Measurements from ENCODE around the gene DHRS3.

Gene DHRS3

GRCh38 chr1:12596007-12596821, 21.8 kb downstream of the DHRS3 start:
- H2AFZ ChIP-seq (ENCODE audit: low read length, unreplicated experiment): peak overlapping the region; percentile 83
- H3K27me3 ChIP-seq (ENCODE audit: insufficient read depth, low read length): no peaks in the 10 kb centered on the region
- peak overlapping the region; percentile 91 for H3K27ac ChIP-seq (ENCODE audit: low read depth, low read length)
- H3K36me3 ChIP-seq (ENCODE audit: insufficient read depth, low read length): no peaks in the 10 kb centered on the region
- no peaks in the 10 kb centered on the region for H3K79me2 ChIP-seq (ENCODE audit: control insufficient read depth, insufficient read depth, low read length, unreplicated experiment)
- H3K4me1 ChIP-seq (ENCODE audit: control insufficient read depth, insufficient read depth, low read length, unreplicated experiment): peaks cover 32% of the 10 kb centered on the region
- peak overlapping the region; percentile 73 for H3K4me3 ChIP-seq (ENCODE audit: low read depth, low read length)

DNA sequence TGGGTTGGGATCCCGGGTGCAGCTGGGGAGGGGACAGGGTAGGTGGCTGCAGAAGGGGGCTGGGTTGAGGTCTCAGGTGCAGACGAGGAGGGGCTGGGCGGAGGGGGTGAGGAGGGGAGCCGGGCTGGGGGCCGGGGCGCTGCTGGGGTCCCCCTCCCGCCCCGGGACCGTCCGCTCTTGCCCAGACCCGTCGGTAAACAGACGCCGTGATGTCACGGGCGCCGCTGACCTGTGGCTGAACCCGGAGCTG, 22.3 kb downstream of the DHRS3 start:
- Histone ChIP-seq H3K4me3 (ENCODE audit: low read depth, low read length) (peak overlapping the region; percentile 73), H2AFZ (ENCODE audit: low read length, unreplicated experiment) (no peak overlapping the region), H3K36me3 (ENCODE audit: insufficient read depth, low read length) (no peaks in the 10 kb centered on the region), H3K27ac (ENCODE audit: low read depth, low read length) (peak overlapping the region; percentile 91), H3K27me3 (ENCODE audit: insufficient read depth, low read length) (no peaks in the 10 kb centered on the region), H3K4me1 (ENCODE audit: control insufficient read depth, insufficient read depth, low read length, unreplicated experiment) (peaks cover 28% of the 10 kb centered on the region), H3K79me2 (ENCODE audit: control insufficient read depth, insufficient read depth, low read length, unreplicated experiment) (no peaks in the 10 kb centered on the region)

DNA sequence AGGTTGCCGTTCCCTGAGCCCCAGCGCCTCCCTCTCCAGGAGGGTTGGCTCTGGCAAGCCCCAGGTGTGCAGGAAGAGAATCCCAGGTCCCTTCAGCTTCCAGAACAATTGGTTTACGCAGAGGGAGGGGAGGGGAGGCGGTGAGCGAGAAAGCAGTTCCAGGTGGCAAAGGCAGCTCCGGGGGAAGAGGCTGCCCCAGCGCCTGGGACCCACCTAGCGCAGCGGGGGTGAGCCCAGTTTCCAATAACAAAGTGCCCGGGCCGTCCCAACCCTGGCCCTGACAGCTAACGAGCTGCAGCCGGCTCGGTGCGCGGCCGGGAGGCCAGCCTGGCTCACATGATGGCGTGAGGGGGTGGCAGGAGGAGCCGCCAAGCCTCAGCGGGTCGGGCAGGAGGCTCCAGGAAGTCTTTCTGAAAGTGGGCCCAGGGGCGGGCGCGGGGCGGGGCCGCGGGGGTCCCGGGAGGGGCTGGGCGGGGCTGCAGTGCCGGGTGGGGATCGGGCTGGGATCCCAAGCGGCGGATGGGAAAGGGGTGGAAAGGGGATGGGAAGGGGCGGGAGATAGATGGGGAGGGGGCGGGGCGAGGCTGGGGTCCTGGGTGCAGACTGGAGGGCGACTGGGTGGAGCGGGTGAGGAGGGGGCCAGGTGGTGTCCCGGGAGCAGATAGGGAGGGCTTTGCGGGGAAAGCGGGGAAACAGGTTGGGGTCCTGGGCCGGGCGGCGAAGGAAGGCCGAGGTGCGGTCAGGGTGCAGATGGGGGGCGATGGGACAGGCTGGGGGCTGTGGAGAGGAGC, 22.8 kb downstream of the DHRS3 start:
- Histone ChIP-seq H2AFZ (ENCODE audit: low read length, unreplicated experiment) (no peak overlapping the region), H3K27ac (ENCODE audit: low read depth, low read length) (peak overlapping the region; percentile 91; the same call in 1 of the 2 replicates)

GRCh38 chr1:12594490-12594889, 23.5 kb downstream of the DHRS3 start:
- Histone ChIP-seq H3K4me3 (ENCODE audit: low read depth, low read length) (peak overlapping the region; percentile 46; the same call in 1 of the 2 replicates), H3K27me3 (ENCODE audit: insufficient read depth, low read length) (no peaks in the 10 kb centered on the region), H2AFZ (ENCODE audit: low read length, unreplicated experiment) (no peak overlapping the region), H3K79me2 (ENCODE audit: control insufficient read depth, insufficient read depth, low read length, unreplicated experiment) (no peaks in the 10 kb centered on the region), H3K36me3 (ENCODE audit: insufficient read depth, low read length) (no peaks in the 10 kb centered on the region), H3K27ac (ENCODE audit: low read depth, low read length) (no peak overlapping the region), H3K4me1 (ENCODE audit: control insufficient read depth, insufficient read depth, low read length, unreplicated experiment) (peaks cover 28% of the 10 kb centered on the region)

More for the DNA sequence above, 22.8 kb downstream of the DHRS3 start:
- Histone ChIP-seq H3K79me2 (ENCODE audit: control insufficient read depth, insufficient read depth, low read length, unreplicated experiment) (no peaks in the 10 kb centered on the region), H3K4me3 (ENCODE audit: low read depth, low read length) (peak overlapping the region; percentile 73), H3K36me3 (ENCODE audit: insufficient read depth, low read length) (no peaks in the 10 kb centered on the region), H3K4me1 (ENCODE audit: control insufficient read depth, insufficient read depth, low read length, unreplicated experiment) (peaks cover 28% of the 10 kb centered on the region), H3K27me3 (ENCODE audit: insufficient read depth, low read length) (no peaks in the 10 kb centered on the region)

DNA sequence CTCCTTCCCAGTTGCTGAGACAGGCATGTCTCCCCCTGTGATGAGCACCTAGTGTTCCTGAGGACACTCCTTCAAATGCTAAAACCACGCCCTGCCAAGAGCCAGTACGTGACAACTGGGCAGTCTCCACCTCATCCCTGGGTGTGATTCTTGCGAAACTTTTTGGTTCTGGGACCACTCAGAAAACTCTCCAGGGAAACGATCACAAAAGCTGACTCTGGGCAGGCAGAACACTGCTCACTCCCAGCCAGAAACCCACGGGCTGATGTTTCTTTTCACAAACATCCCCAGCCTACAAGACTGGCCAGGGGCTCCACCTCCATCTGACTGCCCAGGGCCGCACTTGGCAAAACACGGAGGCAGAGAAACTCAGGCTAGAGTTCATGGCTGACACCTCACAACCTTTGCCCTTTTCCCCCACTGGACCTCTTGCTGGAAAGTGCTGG, 24.4 kb downstream of the DHRS3 start:
- no peaks in the 10 kb centered on the region for H3K27me3 ChIP-seq (ENCODE audit: insufficient read depth, low read length)
- peak overlapping the region; percentile 44; the same call in 1 of the 2 replicates for H3K27ac ChIP-seq (ENCODE audit: low read depth, low read length)
- H3K79me2 ChIP-seq (ENCODE audit: control insufficient read depth, insufficient read depth, low read length, unreplicated experiment): no peaks in the 10 kb centered on the region
- H2AFZ ChIP-seq (ENCODE audit: low read length, unreplicated experiment): no peak overlapping the region
- no peak overlapping the region for H3K4me3 ChIP-seq (ENCODE audit: low read depth, low read length)
- H3K36me3 ChIP-seq (ENCODE audit: insufficient read depth, low read length): no peaks in the 10 kb centered on the region
- H3K4me1 ChIP-seq (ENCODE audit: control insufficient read depth, insufficient read depth, low read length, unreplicated experiment): peaks cover 28% of the 10 kb centered on the region

GRCh38 chr1:12592496-12592895, 25.5 kb downstream of the DHRS3 start:
- Histone ChIP-seq H3K27me3 (ENCODE audit: insufficient read depth, low read length) (no peaks in the 10 kb centered on the region), H3K27ac (ENCODE audit: low read depth, low read length) (no peak overlapping the region), H2AFZ (ENCODE audit: low read length, unreplicated experiment) (no peak overlapping the region), H3K4me1 (ENCODE audit: control insufficient read depth, insufficient read depth, low read length, unreplicated experiment) (peaks cover 28% of the 10 kb centered on the region), H3K36me3 (ENCODE audit: insufficient read depth, low read length) (no peaks in the 10 kb centered on the region), H3K4me3 (ENCODE audit: low read depth, low read length) (no peak overlapping the region), H3K79me2 (ENCODE audit: control insufficient read depth, insufficient read depth, low read length, unreplicated experiment) (no peaks in the 10 kb centered on the region)

DNA sequence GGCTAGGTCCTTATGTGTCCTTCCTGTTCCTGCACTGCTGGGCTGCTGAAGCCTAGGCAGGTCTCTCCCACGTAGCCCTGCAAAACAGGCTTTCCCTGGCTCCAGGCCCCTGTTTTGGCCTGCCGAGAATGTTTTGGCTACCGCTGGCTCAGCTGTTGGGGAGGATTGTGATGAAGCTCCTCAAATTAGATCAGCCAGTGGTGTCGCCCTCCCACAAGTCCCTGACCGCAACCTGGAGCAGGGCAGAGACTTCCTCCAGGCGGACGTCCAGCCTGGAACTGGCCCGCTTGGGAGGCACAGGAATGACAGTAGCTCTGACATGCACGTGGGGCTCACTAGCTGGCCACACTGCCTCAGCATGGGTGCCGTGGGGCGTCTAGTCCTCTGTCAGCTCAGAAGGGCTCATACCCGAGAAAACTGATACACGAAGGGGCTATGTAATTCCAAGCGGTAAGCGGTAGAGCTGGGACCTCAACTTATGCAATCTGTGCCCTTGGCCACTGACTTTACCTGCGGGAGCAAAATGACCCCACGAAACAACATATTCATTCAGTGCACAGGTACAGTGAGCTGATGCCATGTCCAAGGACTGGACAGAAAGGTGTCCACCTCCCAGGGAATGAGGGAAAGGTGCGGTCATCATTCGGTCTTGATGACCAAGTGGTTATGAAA, 26.6 kb downstream of the DHRS3 start:
- Histone ChIP-seq H3K4me3 (ENCODE audit: low read depth, low read length) (no peak overlapping the region), H2AFZ (ENCODE audit: low read length, unreplicated experiment) (no peak overlapping the region), H3K27ac (ENCODE audit: low read depth, low read length) (no peak overlapping the region), H3K79me2 (ENCODE audit: control insufficient read depth, insufficient read depth, low read length, unreplicated experiment) (no peaks in the 10 kb centered on the region), H3K36me3 (ENCODE audit: insufficient read depth, low read length) (no peaks in the 10 kb centered on the region), H3K27me3 (ENCODE audit: insufficient read depth, low read length) (no peaks in the 10 kb centered on the region), H3K4me1 (ENCODE audit: control insufficient read depth, insufficient read depth, low read length, unreplicated experiment) (peaks cover 23% of the 10 kb centered on the region)

GRCh38 chr1:12588695-12589094, 29.3 kb downstream of the DHRS3 start:
- H3K79me2 ChIP-seq (ENCODE audit: control insufficient read depth, insufficient read depth, low read length, unreplicated experiment): no peaks in the 10 kb centered on the region
- H3K4me3 ChIP-seq (ENCODE audit: low read depth, low read length): no peak overlapping the region
- H3K36me3 ChIP-seq (ENCODE audit: insufficient read depth, low read length): no peaks in the 10 kb centered on the region
- no peak overlapping the region for H3K27ac ChIP-seq (ENCODE audit: low read depth, low read length)
- H2AFZ ChIP-seq (ENCODE audit: low read length, unreplicated experiment): no peak overlapping the region
- no peaks in the 10 kb centered on the region for H3K27me3 ChIP-seq (ENCODE audit: insufficient read depth, low read length)
- H3K4me1 ChIP-seq (ENCODE audit: control insufficient read depth, insufficient read depth, low read length, unreplicated experiment): peaks cover 5% of the 10 kb centered on the region

DNA sequence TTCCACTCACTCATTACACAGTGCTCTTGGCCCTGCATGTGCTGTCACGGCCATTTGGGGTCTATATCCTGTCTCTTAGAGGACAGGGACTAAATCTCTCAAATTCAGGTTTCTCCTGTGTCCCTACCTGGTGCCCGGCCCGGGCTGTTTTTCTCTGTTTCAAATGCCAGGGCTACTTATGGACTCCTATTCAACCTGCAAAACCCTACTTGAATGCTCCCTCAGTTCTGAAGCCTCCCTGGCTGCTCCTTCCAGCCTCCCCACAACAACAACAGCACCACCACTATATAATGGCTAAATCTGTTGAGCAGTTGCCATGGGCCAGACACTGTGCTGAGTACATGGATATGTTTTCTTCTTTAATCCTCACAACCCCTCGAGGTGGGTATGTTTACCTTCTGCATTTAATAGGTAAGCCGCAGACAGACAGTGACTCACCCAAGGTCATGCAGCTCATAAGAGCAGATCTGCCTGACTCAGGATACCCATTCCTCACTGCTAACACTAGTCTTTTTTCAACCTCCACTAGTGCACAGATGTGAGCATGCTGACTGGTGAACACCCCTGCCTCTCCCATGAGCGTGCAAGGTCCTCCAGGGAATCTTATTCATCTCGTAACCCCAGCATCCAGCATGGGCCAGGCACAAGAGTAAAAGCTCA, 29.9 kb downstream of the DHRS3 start:
- Histone ChIP-seq H2AFZ (ENCODE audit: low read length, unreplicated experiment) (no peak overlapping the region), H3K4me3 (ENCODE audit: low read depth, low read length) (no peak overlapping the region), H3K4me1 (ENCODE audit: control insufficient read depth, insufficient read depth, low read length, unreplicated experiment) (no peaks in the 10 kb centered on the region), H3K36me3 (ENCODE audit: insufficient read depth, low read length) (no peaks in the 10 kb centered on the region), H3K27me3 (ENCODE audit: insufficient read depth, low read length) (no peaks in the 10 kb centered on the region), H3K79me2 (ENCODE audit: control insufficient read depth, insufficient read depth, low read length, unreplicated experiment) (no peaks in the 10 kb centered on the region), H3K27ac (ENCODE audit: low read depth, low read length) (no peak overlapping the region)
